ENCODE results near the gene DLX2.
"Not testable (repeated sequence)": the region's sequence is repeated elsewhere in the genome, so short reads cannot be mapped to it uniquely, and the experiment has no call there.

Gene DLX2

DNA sequence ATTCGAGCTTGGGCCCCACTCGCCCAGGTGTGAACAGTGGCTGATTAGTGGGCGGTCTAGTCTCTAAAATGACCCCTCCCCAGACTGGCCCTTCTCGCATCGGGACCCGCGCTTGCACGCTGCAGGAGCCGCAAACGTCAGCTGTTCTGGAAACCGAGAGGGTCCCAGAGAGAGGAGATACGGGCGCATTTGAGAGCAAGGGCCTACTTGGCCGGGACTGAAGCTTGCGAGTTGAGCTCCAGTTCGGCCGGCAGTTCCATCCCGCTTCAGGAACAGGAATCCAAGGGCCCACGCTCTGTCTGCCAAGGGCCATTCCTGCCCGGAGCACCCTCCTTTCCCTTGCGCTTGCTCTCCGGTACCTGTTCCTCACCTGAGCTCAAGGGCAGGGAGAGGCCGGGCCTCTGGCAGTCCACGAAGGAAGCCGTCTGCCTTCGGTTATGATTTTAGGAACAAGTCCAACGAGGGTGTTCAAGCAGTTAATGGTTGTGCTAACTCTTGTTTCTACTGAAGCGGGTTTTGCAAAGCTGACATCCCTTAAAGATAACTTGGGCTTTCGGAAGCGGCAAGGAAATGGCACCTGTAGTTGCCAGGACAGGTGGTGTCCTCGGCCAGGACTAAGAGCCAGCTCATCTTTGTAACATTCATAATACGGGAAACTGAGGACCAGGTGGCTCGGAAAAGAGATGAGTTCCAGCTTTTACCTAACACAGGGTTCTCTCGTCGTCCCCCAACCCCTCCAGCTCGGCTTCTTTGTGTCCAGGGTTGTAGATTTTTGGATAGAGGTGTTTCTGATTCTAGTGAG lies 21.3 kb downstream of the DLX2 start:
- no peak for DNase-seq

DNA sequence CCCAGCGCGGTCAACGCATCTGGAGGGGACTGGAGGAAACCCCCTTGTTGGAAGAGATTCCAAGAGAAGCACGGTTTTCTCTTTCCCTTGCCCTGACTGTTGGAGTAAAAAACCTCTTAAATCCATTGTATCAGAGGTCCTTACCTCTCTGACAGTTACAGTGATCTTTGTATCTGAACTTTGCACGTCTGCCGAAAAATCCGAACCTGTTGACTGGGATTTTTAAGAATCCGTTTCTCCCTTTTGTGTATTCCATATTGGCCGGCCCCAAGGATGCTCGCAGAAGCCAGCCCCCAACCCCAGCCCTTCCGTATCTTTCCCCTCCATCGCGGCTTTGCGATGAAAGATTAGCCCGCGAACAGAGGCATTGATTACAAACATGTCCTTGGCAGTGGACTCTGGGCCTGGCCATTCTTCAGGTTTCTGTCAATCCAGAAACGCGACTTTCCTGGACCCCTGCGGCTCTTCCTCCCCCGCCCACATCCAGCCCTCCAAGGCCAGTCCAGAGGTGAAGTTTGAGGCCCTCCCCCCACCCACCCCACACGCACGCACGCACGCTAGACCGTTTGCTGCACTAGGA lies 22.0 kb downstream of the DLX2 start:
- no peak for DNase-seq

GRCh38 chr2:172079838-172080640 lies 22.7 kb downstream of the DLX2 start:
- DNase-seq = no peak

GRCh38 chr2:172079416-172079815 lies 23.3 kb downstream of the DLX2 start:
- DNase-seq = no peak

- DNase-seq = no peak
These were observed 28.4 kb downstream of the DLX2 start for GRCh38 chr2:172074254-172074653.

GRCh38 chr2:172073518-172073917 lies 29.2 kb downstream of the DLX2 start:
- no peak for DNase-seq

GRCh38 chr2:172072706-172073105 lies 30.0 kb downstream of the DLX2 start:
- no peak for DNase-seq

DNA sequence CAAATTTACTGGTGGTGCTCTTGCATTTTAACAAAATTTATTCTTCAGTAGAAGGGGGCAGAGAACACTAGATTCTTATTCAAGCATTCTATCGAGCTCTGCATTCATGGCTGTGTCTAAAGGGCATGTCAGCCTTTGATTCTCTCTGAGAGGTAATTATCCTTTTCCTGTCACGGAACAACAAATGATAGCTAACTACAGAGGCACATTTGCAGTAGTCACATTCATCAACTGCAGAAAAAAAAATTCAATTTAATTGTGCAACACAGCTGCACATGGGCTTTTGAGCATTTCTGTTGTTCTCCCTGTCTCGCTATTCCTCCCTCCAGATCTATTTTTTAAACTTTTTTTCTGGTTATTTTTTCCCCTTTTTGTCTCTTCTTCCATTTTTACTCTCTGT lies 30.4 kb downstream of the DLX2 start:
- DNase-seq = no peak

GRCh38 chr2:172070936-172071335 lies 31.8 kb downstream of the DLX2 start:
- DNase-seq = no peak

DNA sequence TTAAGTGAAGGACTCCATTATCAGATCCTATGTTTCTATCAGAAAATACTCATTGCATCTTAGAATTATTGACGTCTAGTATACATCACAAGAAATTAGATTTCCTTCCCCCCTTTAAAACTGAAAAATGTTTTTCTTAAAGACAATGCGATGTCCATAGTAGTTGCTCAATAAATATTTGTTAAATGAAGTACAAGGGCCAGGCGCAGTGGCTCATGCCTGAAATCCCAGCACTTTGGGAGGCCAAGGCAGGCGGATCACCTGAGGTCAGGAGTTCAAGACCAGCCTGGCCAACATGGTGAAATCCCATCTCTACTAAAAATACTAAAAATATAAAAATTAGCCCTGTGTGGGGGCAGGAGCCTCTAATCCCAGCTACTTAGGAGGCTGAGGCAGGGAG lies 34.8 kb downstream of the DLX2 start:
- DNase-seq = not testable (repeated sequence)

DNA sequence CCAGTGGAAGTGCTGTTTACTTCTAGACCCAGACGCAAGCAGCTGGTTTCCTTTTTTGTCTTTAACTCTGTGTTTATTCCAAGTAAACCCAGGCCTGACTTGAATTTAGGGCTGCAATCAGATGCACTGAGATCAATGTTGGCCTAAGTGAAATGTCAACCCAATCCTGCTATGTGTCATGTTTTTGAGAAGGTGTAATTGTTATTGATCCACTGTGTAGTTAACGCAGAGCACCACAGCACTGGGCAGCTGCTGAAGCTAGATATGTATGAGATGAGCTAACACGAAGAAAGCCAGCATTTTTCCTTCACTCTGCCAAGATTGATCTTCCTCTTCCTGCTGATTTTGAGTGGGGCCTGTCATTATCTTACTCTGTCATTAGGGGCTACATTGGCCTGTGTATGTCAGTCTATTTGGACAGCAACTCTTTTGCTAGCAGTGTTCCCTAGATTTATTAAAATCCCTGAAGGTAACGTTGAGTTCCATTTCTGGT lies 36.3 kb downstream of the DLX2 start:
- DNase-seq = no peak

DNA sequence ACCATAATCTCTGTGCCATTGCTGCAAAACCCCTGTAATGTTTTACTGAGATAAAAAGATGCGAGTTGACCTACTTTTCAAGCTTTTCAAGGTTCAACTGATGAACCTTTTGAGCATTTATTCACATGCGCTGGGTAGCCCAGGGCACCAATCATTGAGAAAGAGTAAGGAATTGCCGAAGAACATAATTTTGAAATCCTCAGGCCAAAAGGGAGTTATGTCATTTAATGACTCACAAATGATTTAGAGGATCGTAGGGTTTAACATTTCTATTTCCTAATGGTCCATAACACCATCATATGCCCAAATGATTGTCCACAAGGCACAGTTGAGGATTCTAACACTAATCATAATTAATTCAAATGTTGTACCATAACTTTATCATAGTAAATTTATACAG lies 37.6 kb downstream of the DLX2 start:
- DNase-seq = no peak

- DNase-seq = no peak
These were observed 39.3 kb downstream of the DLX2 start for GRCh38 chr2:172063446-172063845.

DNA sequence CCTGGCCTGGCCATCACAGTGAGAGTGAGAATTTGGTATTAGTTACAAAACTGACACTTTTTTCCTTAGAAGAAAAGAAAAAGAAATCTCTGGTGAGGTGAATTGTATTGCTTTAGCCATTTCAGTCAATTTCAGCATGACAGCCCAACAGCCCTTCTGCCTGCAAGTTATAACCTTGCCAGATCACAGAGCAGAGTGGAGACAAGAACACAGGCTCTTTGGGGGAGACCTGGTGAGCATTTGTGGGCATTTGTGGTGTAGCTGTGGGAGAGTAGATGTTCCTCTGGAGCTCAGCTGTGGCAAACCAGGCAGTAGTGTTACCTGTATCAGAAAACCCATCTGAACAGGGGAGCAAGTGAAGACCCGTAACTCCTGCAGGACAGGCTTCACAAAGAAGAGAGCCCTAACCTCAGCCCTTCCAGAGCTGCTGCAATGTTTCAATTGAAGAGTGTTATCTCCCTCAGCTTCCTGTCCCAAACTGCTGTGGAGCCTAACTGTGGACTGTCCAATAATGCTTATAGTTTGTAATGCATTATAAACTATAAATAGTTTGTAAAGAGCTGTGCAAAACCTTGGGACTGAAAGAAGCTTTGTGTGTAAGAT lies 40.2 kb downstream of the DLX2 start:
- no peak for DNase-seq

GRCh38 chr2:172060118-172060517 lies 42.6 kb downstream of the DLX2 start:
- not testable (repeated sequence) for DNase-seq

GRCh38 chr2:172058660-172059059 lies 44.0 kb downstream of the DLX2 start:
- DNase-seq = no peak

GRCh38 chr2:172056293-172056692 lies 46.4 kb downstream of the DLX2 start:
- DNase-seq = no peak

DNA sequence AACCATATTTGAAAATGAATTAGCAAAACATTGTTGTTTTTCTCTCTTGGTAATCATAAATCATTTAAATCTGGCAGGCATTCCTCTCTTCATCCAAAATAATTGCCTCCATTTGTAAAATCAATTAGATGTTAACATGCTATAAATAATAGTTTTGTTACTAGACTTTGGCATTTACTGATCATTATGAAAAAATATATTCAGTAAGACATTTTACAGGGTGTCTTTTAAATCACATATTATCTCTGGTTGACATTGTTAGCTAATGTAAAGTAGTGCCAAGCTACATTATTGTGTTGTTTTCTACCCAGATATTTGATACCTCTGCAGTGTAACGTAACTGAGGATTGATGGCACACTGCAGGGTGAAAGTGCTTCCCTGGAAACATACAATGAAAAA lies 49.2 kb downstream of the DLX2 start:
- DNase-seq = no peak

GRCh38 chr2:172052000-172052983 lies 50.4 kb downstream of the DLX2 start:
- peak; percentile 77 for DNase-seq

DNA sequence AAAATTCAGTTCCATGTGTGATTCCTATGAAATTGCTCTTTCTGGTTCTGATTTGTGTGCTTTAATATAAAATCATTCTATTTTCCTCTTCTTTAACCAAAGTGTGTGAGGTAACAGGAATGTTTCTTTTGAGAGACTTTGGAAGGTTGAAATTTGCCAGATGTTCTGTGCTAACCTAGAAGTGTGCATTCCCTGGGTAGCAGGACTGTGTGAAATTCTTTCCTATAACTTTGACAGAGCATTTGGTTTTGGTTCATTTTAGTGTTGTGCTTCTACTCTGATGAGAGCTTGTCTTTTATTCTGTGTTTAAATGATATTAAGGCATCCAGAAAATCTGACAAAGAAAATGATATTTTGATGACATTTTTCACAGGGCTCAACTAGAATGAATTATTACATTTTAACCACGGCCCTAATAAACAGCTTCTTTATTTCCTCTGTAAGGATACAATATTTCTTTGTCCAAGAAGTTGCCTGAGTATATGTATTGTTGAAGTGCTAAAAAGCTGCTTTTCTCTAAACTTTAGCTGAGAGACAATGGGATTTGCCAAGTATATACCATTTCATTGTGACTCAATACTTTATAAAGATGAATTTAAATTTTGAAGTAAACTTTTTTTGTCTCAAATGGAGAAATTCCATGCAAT lies 52.1 kb downstream of the DLX2 start:
- no peak for DNase-seq

DNA sequence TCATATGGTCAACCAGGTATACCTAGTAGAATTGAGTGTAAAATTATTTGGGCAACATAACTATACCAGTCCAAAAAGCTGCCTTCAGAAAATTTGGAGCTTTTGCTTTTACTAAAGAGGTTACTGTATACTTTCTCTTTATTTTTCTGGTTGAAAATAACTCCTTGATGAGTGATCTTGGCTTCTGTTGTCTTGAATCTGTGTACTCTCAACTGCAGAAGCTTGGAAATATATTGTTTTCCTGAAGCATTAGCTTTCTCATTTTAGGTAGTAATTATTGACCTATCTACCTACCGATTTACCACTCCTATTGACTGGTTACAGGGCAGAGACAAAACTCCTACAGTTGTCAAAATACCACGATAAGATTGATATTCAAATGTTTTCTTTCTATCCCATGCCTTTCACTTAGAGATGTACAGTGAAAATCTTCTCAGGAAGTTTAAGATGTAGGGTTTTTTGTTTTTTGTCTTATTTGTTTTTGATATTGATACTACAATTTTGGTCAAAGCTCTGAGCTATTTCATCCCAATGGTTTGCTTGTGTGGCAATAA lies 53.1 kb downstream of the DLX2 start:
- no peak for DNase-seq
